HG03460 (cell line): Measurements from ENCODE around the gene UBE3B.
"Not testable (repeated sequence)": the region's sequence is repeated elsewhere in the genome, so short reads cannot be mapped to it uniquely, and the experiment has no call there.

Experiments used
- ATAC-seq: cut with Tn5 transposase; IDR thresholded peaks from one replicate; pipeline ENCODE4 v1.9.1; 2021; ENCODE audit not compliant: unreplicated experiment

The UBE3B gene

GRCh38 chr12:109477185-109477962 is at the start of gene UBE3B, which contains the start of gene KCTD10:
TSS of gene UBE3B (plus strand) at chr12:109477634. CDS start at chr12:109483552, 5,918 bp downstream.
TSS of gene KCTD10 (minus strand) at chr12:109477300. CDS start at chr12:109477262, 38 bp downstream.
- peak; percentile 85 for ATAC-seq

GRCh38 chr12:109428037-109428629 is 49.3 kb upstream of the UBE3B start:
- peak; percentile 79 for ATAC-seq

- ATAC-seq = not testable (repeated sequence)
Measured at GRCh38 chr12:109428804-109429203, 48.6 kb upstream of the UBE3B start.

GRCh38 chr12:109430244-109430643 is 47.2 kb upstream of the UBE3B start:
- no peak for ATAC-seq

GRCh38 chr12:109432431-109432830 is 45.0 kb upstream of the UBE3B start:
- no peak for ATAC-seq

GRCh38 chr12:109432842-109433304 is 44.6 kb upstream of the UBE3B start:
- ATAC-seq = no peak

GRCh38 chr12:109433618-109434017 is 43.8 kb upstream of the UBE3B start:
- no peak for ATAC-seq

GRCh38 chr12:109434582-109434981 is 42.9 kb upstream of the UBE3B start:
- no peak for ATAC-seq

GRCh38 chr12:109435428-109436187 is 41.8 kb upstream of the UBE3B start:
- no peak for ATAC-seq

GRCh38 chr12:109436188-109436560 is 41.3 kb upstream of the UBE3B start:
- no peak for ATAC-seq

GRCh38 chr12:109439181-109439580 is 38.3 kb upstream of the UBE3B start:
- no peak for ATAC-seq

GRCh38 chr12:109439951-109440350 is 37.5 kb upstream of the UBE3B start:
- not testable (repeated sequence) for ATAC-seq

- ATAC-seq = no peak
Measured at GRCh38 chr12:109440851-109441490, 36.5 kb upstream of the UBE3B start.

GRCh38 chr12:109443794-109444193 is 33.6 kb upstream of the UBE3B start:
- no peak for ATAC-seq

GRCh38 chr12:109444259-109444658 is 33.2 kb upstream of the UBE3B start:
- ATAC-seq = no peak

- ATAC-seq = no peak
Measured at GRCh38 chr12:109445191-109445609, 32.2 kb upstream of the UBE3B start.

GRCh38 chr12:109446869-109447268 is 30.6 kb upstream of the UBE3B start:
- no peak for ATAC-seq

- ATAC-seq = no peak
Measured at GRCh38 chr12:109447482-109447881, 30.0 kb upstream of the UBE3B start.

- ATAC-seq = no peak
Measured at GRCh38 chr12:109448272-109448671, 29.2 kb upstream of the UBE3B start.

- no peak for ATAC-seq
Measured at GRCh38 chr12:109448707-109449390, 28.6 kb upstream of the UBE3B start.
